BJ (cell line): Measurements from ENCODE around the gene CYGB. TPM values are rescaled to one million over a fixed set of nuclear protein-coding genes. Genes with fewer than 3 reads are reported as not detected.

Experiments
- CTCF ChIA-PET: fragments of 350-600 bp; formaldehyde crosslinking; extraction: SDS; loops from one replicate; lab custom pipeline; 2021; ENCODE audit warnings: antibody characterized with exemption, inconsistent platforms; lab: Yijun Ruan, JAX
- POLR2A ChIA-PET: fragments of 300-600 bp; sonication (Branson Sonifier 250); formaldehyde crosslinking; extraction: SDS; loops from one replicate; lab custom pipeline; 2021; ENCODE audit warnings: antibody characterized with exemption; lab: Charles Lee
- DNase-seq: peaks from one replicate; pipeline ENCODE4 v3.0.0-alpha.2; 2011; ENCODE audit warnings: low read depth
- H3K27me3 ChIP-seq: 2 replicates; pipeline ENCODE4 v1.6.0; 2011; ENCODE audit warnings: low read length; ENCODE audit not compliant: control insufficient read depth, insufficient read depth
- H3K36me3 ChIP-seq: 2 replicates; pipeline ENCODE4 v1.5.1; 2011; ENCODE audit warnings: low read length; ENCODE audit not compliant: control insufficient read depth, insufficient read depth
- H3K4me3 ChIP-seq: 2 replicates; pipeline ENCODE4 v1.5.1; 2011; ENCODE audit warnings: low read depth, mild to moderate bottlenecking, control low read depth, low read length
- polyA plus RNA-seq: library from polyadenylated mRNA; depleted of rRNA; stranded (reverse); fragments of >200 nt; gene quantifications from 2 replicates; pipeline ENCODE4 v1.2.3, GENCODE V29; 2011
- TF ChIP-seq, protein P1 (sequence below): IDR thresholded peaks from 2 replicates; pipeline ENCODE4 v1.5.1; 2011; ENCODE audit warnings: low read depth, mild to moderate bottlenecking, control low read depth, inconsistent platforms, low read length, moderate library complexity; ENCODE audit not compliant: insufficient read depth

Gene CYGB
- polyA plus RNA-seq, 1 experiment = 1.4 TPM

DNA sequence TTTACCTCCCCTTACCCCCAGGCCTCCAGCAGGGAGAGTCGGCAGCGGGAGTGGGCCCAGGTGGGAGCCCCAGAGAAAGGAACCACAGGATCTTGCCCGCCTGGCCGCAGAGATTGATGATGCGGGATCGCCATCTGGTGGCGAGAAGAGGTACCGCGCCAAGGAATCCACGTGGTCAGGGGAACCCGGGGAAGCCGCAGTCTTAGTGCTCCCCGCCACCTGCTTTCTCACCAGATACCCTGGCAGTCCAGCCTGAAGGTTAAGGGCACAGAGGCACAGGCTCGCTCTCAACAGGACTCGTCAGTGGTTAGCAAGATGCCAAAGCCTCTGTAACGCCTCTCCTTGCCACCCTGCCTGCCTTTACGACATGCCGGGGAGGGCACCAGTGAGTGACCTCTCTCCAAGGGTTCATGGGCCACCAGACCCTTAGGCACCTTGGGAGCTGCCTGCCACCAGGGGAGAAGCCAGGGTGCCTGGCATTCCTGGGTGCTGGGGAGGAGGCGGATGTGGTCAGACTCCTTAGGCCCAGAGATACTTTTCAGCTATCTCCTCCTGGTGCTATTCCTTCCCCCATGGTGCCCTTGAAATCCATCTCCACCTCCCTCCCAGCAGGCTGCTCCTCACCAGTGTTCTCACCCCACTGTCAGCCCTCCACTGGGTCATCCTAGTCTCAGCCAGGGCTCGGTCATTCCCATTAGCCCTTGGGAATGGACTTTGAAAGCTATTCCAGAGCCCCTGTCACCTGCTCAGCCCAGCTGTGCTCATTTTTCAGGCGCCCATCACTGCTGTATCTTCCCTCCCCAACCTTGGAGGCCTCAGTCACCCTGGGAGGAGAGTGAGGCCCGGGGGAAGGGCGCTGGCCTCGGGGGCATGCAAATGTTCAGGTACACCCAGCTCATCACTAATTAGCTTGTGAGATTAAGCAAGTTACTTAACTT lies 30.8 kb downstream of the CYGB start:
- Histone ChIP-seq H3K27me3 (peaks cover 8% of the 10 kb centered on the region), H3K36me3 (no peaks in the 10 kb centered on the region), H3K4me3 (no peak overlapping the region)
- POLR2A ChIA-PET = no interaction called here
- CTCF ChIA-PET = interaction anchor here (0.7 to 19.7 kb wide), 17 partner anchors 9 to 203 kb away, joined by 3 to 442 read pairs (median 7); partner anchors contain the start of genes AANAT and UBE2O
- TF ChIP-seq, protein P1, sequence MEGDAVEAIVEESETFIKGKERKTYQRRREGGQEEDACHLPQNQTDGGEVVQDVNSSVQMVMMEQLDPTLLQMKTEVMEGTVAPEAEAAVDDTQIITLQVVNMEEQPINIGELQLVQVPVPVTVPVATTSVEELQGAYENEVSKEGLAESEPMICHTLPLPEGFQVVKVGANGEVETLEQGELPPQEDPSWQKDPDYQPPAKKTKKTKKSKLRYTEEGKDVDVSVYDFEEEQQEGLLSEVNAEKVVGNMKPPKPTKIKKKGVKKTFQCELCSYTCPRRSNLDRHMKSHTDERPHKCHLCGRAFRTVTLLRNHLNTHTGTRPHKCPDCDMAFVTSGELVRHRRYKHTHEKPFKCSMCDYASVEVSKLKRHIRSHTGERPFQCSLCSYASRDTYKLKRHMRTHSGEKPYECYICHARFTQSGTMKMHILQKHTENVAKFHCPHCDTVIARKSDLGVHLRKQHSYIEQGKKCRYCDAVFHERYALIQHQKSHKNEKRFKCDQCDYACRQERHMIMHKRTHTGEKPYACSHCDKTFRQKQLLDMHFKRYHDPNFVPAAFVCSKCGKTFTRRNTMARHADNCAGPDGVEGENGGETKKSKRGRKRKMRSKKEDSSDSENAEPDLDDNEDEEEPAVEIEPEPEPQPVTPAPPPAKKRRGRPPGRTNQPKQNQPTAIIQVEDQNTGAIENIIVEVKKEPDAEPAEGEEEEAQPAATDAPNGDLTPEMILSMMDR = peak; percentile 89
- DNase-seq = no peak

DNA sequence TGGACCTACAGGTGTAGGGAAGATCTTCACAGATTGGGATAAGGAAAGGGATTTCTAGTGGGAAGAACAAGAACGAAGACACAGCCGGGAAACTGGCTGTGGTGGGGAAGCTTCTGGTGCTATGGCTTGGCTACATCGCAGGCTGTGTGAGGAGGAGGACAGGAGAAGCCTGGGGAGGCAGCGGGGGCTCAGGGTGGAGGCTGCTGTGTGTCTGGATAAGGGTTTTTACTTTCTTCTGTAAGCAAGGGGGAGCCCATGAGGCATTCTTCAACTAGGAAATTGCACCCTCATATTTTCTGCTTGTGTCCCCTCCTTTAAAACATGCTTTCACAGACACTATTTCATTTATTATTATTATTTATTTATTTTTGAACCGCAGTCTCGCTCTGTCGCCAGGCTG lies 33.4 kb downstream of the CYGB start:
- no peaks in the 10 kb centered on the region for H3K36me3 ChIP-seq
- POLR2A ChIA-PET = no interaction called here
- CTCF ChIA-PET = interaction anchor here (0.6 to 19.7 kb wide), 2 partner anchors 44 to 364 kb away, joined by 3 to 442 read pairs; partner anchors contain the start of genes AANAT and UBE2O
- no peak for DNase-seq
- no peak overlapping the region for H3K4me3 ChIP-seq
- H3K27me3 ChIP-seq = peaks cover 8% of the 10 kb centered on the region
- TF ChIP-seq, protein P1 = peak; percentile 14; the same call in 1 of the 2 replicates

DNA sequence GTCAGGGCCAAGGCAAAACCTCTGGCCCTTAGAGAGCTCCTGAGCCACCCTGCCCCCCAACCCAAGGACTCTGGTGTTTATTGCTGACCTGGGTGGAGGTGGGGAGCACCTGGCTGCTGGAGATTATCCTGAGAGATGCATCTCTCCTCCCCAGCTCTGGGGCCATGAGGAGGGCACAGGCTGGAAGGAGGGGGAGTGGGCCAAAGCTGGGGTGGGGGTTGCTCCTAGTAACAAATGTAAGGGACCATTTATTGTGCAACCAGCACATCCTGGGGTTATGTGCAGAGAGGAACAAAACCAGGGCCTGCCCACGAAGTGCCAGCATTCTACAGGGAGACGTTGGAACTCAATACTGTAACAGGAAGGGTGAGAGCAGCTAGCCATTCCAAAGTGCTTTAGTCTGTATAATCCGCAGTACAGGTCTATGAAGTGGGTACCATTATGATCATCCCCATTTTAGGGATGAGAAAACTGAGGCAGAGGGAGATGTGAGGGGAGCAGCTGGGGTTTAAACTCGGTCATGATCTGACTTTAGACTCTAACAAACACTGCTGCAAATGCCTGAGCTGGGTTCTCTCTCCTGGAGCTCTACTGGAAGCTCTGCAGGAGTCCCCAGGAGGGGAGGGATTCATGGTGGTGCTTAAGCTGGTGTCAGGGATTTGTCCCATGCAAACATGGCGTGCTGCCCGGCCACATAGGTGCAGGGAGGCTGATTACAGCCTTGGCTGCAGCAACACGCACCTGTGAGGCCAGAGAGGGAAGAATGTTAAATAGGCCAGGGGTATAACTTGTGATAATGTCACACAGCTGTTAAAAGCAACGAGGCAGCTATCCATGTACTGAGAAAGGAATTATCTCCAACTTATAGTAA lies 34.9 kb downstream of the CYGB start:
- no peak overlapping the region for H3K4me3 ChIP-seq
- POLR2A ChIA-PET = no interaction called here
- H3K36me3 ChIP-seq = no peaks in the 10 kb centered on the region
- no peak for DNase-seq
- CTCF ChIA-PET = interaction anchor here (1.2 to 19.7 kb wide), 4 partner anchors 13 to 94 kb away, joined by 3 to 442 read pairs (median 8); partner anchors contain the start of genes AANAT and UBE2O
- TF ChIP-seq, protein P1 = no peak
- peaks cover 4% of the 10 kb centered on the region; the same call in 1 of the 2 replicates for H3K27me3 ChIP-seq

DNA sequence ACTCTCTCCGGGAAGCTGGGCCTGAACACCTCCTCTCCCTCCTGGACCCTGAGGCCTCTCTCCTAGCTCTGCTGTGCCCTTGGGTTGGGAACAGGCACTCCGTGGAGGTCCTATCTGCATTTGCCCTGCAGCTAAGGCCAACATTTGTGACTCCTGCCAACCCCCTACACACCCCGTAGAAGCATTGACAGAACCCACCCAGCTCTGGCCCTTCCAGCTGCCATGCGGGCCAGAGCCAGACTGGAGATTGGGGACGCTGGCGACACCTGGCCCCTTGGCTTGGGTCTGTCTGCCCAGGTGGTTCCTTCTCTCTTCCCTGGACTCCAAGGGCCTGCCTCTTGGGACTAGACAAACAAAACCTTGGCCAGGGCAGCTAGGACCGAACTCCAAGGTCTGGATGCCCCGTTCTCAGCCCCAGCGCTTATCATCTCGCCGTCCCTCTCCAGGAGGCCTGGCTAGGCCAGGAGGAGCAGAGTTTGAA lies 35.6 kb downstream of the CYGB start:
- POLR2A ChIA-PET = interaction anchor here (1.1 kb wide), 1 partner anchor 9 kb away, joined by 4 read pairs; no protein-coding TSS in a partner anchor
- CTCF ChIA-PET = interaction anchor here (0.6 to 19.7 kb wide), 6 partner anchors 12 to 93 kb away, joined by 3 to 442 read pairs (median 6); partner anchors contain the start of genes AANAT and UBE2O
- no peaks in the 10 kb centered on the region for H3K27me3 ChIP-seq
- peak overlapping the region; percentile 52 for H3K4me3 ChIP-seq
- TF ChIP-seq, protein P1 = no peak
- no peak for DNase-seq
- no peaks in the 10 kb centered on the region for H3K36me3 ChIP-seq
